Left forelimb (tissue), 1 donor: ENCODE data around the gene CUL3.
"Not testable (repeated sequence)": the region's sequence is repeated elsewhere in the genome, so short reads cannot be mapped to it uniquely, and the experiment has no call there.

Source experiments
- DNase-seq: peaks from one replicate; pipeline ENCODE4 v3.0.0-alpha.2; 2018; ENCODE audit warnings: low spot score

Gene CUL3

DNA sequence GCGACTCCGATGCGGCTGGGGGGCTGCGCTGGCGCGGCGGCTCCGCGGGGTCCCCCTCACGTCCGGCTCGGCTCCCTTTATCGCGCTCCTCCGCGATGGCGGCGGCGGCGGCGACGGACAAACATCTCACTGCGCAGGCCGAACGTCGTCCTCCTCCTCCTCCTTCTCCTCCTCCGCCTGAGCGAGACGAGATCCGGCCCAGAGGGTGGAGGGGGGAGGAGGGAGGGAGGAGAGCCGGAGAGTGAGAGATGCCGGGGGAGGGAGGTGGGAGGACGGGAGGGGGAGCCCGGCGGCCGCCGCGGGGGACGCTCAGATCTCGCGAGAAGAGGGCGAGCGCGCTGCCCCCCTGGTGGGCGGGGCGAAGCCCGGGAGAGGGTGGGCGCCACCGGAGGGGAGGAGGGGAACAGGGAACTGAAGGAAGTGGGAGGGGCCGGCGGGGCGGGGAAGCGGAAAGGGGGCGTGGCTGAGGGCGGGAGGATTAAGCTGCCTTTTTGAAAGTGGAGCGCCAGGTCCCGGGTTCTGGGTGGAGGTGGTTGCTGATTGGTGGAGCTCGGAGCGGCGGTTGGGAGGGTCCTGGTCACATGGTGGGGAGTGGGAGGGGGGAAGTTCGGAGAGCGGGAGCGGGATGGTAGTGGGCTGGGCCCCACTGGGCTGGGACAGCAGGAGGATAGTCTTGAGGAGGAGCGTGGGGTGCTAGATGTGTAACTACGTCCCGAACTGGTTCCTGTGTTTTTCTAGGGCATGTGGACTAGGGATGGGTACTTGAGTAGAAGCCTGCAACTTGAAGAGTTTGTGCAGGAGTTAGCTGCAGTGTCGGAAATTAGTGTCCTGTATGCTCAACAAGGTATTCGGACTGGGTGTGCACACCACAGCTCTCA lies at the start of gene CUL3:
Gene CUL3 (minus strand): TSS at position 153 of the 878 bp plus-strand sequence. CDS start 354 bp downstream, outside the sequence.
- DNase-seq = peak; percentile 100

DNA sequence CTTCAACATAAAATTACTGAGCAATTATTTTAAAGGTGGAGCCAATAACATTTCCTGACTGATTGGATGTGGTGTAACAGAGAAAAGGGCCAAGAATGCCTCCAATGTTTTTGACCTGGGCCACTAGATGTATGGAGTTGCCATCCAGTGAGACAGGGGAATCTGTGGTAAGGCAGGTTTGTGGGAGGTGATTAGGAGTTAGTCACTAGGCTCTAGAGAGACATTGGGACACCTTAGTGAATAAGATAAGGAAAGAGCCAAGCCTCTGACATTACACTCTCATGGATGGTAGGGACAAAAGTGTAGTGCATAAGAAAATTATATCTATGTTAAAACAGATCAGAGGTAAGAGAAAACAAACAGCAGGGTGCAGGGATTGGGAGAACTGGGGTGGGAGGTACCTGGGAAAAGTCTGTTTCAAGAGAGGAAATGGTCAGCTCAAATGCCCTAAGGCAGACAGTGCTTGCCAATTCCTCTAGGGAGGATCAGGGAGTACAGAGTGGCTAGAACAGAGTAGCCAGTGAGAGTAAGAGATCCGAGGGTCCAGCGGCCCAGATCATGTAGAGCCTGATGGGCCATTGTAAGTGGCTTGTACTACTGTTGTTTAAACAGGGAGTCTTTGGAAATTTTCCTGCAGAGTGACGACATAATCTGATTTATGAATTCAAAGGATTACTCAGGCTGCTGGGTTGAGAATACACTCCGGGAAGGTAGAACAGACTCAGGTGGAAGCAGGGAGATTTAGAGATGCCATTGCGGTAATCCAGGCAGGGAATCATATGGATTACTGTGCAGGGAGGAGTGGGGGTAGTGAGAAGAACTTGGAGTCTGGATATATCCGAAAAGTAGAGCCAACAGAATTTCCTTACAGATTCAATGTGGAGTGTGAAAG lies 45.7 kb upstream of the CUL3 start:
- DNase-seq = no peak

DNA sequence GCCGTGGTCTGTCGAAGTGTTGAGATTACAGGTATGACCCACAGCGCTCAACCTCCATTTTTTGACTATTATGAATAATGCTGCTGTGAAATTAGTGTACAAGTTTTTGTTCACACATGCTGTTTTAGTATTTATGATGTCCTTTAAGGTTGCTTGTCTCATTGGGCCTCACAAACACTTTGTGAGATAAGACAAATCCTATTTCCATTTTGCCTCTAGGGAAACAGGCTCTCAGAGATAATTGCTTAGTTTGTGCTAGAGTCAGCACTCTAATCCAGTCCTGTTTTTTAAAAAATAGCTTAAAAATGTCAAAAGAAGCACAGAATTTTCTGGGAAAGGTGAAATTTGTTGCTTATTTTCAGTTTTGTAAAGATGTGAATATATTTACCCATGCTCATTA lies 43.3 kb upstream of the CUL3 start:
- no peak for DNase-seq

DNA sequence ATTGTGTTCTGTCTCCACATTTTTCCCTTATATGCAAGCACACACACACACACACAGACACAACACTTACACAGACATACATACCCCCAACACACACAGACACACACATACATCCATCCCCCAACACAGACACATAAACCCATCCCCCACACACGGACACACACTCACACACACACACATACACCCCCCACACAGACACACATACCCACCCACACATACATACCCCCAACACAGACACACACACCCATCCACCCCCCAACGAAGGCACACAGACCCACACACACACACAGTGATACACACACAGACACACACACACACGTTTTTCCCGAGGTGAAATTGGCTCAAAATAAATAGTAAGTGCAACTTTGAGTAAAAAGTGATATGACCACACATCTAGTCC lies 41.6 kb upstream of the CUL3 start:
- DNase-seq = no peak

DNA sequence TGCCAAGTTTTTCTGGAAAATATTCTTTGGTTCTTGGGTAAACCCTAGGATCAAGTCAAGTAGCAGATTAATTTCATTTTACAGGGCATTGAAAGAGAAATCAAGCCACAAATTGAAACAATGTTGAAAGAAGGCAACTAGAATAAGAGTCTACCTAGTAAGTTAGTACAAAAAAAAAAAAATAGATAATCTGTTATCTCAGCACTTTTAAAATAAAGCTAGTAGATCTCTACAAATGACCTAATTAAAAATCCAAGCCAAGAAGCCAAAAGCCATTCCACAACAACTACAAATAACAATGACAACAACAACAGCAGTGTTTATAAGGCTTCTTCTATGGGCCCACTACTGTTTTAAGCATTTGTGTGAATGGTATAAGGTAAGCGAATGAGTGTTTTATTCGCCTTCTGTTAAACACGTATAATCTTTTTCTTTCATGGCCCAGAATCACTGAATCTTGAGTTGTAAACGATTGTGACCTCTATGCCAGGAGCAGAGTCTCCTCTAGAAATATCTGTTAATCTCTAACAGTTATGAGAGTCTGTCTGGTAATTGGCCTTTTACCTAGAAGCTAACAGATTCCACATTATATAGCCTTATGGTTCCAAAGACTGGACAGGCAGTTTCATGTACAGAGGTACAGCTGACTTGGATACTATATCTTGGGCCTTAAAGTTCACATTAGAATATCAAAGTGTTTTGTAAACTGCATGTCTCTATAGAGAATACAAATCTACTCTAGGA lies 28.6 kb upstream of the CUL3 start:
- no peak for DNase-seq

DNA sequence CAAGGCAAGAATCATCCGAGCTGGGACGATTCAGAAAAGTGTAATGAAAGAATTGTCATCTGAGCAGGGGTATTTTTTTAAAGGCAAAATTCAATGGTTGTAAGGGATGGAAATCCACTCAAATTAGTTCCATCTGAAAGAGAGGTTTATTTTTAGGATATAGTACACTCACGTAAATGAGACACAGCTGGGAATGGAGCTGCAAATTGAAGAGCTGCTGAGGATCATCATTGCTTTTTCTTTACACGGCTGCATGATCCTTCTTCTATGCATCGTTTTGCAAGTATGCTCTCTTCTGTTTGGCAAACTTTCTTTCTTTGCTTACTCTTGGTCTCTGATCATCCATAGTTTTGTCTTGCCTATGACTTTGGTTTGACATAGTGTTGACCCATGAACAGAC lies 27.4 kb upstream of the CUL3 start:
- no peak for DNase-seq

DNA sequence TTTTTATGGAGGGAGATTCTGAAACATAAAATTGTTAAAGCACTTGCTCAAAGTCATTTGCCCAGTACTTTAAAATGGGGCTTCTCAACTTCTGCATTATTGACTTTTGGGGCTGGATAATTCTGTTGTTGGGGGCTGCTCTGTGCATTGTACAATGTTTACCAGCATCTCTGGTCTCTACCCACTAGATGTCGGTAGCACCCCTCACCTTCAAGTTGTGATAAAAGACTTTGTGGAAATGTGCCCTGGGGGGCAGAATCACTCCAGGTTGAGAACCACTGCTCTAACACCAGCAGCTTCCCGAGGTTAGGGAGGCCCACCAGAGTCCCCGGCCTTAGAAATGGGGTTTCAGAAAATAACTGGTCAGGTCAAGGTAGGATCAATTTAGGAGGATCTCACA lies 26.8 kb upstream of the CUL3 start:
- DNase-seq = no peak

DNA sequence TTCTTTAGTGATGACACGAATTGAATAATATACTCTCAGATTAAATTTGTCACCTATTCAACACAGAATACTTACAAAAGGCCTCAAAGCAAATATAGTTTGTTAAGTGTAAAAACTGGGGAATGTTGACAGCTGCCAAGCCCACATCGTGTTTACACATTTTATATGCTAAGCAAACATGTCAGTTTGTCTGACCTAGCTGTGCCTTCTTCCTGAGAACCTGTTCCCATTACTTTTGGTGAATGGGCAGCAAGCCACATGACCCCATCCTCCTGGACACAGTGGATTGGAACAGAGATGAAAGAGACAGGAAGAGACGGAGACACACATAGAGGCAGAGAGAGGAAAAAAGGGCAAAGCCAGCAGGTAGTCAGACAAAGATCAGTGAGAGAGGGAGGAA lies 22.9 kb upstream of the CUL3 start:
- no peak for DNase-seq

DNA sequence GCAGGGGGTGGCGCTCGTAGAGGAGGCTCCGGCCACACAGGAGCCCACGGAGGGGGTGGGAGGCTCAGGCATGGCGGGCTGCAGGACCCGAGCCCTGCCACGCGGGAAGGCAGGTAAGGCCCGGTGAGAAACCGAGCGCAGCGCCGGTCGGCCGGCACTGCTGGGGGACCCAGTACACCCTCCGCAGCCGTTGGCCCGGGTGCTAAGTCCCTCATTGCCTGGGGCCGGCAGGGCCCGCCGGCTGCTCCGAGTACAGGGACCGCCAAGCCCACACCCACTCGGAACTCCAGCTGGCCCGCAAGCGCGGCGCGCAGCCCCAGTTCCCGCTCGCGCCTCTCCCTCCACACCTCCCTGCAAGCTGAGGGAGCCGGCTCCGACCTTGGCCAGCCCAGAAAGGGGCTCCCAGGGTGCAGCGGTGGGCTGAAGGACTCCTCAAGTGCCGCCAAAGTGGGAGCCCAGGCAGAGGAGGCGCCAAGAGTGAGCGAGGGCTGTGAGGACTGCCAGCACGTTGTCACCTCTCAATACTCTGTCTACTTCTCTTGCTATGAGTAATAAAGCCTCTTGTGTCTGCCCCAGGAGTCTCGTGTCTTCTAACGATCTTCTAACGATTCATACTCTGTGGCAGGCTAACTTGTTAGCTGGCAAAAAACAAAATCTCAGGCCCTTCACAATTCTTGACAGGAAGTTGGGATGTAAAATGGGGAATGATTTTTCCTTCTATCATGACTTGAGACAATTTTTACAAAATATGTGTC lies 18.8 kb upstream of the CUL3 start:
- not testable (repeated sequence) for DNase-seq

DNA sequence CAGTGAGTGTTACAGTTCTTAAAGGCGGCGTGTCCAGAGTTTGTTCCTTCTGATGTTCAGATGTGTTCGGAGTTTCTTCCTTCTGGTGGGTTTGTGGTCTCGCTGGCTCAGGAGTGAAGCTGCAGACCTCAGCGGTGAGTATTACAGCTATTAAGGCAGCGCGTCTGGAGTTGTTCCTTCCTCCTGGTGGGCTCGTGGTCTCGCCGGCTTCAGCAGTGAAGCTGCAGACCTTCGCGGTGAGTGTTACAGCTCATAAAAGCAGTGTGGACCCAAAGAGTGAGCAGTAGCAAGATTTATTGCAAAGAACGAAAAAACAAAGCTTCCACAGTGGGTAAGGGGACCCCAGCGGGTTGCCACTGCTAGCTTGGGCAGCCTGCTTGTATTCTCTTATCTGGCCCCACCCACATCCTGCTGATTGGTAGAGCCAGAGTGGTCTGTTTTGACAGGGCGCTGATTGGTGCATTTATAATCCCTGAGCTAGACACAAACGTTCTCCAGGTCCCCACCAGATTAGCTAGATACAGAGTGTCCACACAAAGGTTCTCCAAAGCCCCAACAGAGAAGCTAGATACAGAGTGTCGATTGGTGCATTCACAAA lies 17.7 kb upstream of the CUL3 start:
- not testable (repeated sequence) for DNase-seq

DNA sequence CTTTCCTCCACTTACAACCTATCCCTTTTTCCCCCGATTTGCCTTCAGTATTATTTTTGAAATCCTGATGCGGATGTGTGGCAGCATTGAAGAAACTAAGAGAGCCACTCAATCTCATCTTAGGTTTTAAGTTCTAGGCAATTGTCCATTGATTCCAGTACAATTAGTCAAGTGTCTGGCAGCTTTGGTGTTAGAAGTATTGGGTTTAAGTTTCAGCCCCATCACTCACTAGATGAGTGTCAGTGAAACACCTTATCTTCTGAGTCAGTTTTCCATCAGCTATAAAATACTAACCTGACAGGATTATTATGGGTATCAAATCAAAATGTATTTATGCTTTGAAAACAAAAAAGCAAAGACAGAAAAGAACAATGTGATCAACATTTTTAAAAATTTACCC lies 16.8 kb upstream of the CUL3 start:
- DNase-seq = no peak

DNA sequence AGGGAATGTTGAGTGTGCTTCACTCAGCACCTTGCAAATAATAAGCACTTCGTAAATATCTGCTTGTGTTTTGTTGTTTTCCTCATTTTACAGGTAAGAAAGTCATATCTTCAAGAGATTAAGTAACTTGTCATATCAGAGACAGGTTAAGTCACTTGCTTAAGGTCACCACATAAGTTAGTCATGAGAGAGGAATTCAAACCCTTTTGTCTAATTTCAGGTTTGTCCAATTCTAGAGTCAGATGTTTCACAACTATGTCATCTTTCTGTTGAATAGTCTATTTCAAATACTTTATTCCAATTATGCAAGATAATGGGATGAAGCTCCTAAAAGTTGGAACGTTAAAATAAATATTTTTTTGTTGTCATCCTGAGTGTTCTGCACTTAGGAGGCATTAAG lies 13.5 kb upstream of the CUL3 start:
- DNase-seq = no peak

DNA sequence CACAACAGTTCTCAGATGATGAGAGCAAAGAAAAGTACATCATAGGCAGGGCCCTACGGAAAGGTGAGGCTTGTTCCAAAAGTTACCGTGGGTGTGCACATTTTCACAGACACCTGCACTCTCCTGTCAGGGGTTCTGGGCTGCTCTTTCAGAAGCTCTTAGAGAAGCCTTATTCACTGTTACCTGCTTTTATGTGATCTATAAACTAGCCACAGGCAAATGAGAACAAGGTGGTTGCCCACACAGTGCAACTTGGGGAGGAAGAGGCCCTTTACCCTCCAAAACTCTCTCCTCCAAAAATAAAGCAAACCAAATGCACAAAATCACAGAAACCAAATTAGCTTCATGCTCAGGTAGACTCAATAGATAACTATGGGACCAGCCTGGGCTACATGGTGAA lies 11.1 kb upstream of the CUL3 start:
- no peak for DNase-seq

DNA sequence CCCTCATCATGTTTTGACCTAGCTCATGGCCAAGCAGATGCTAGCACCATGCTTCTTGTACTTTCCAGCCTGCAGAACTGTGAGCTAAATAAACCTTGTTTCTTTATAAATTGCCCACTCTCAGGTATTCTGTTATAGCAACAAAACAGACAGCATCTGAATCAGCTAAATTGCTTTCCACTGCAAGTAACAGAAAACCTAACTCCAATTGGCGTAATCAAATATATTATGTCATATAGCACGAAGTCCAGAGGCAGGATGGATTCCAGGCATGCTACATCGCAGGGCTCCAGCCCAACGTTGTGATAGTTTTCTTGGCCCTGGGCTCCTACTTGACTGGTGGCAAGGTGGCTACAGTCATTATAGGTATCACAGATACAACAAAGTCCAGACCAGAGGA lies 10.4 kb upstream of the CUL3 start:
- DNase-seq = no peak

DNA sequence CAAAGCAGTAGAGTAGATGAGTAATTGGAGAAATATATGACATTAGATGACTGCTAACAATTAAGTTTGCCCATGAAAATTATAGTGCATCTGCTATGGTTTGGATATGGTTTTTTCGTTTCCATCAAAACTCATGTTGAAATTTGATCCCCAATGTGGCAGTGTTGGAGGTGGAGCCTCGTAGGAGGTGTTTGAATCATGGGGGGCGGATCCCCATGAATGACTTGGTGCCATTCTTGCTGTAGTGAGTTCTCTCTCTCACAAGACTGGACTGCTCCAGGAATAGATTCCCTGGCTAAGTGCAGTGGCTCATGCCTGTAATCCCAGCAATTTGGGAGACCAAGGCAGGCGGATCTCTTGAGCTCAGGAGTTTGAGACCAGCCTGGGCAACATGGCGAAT lies 9.7 kb upstream of the CUL3 start:
- DNase-seq = no peak

DNA sequence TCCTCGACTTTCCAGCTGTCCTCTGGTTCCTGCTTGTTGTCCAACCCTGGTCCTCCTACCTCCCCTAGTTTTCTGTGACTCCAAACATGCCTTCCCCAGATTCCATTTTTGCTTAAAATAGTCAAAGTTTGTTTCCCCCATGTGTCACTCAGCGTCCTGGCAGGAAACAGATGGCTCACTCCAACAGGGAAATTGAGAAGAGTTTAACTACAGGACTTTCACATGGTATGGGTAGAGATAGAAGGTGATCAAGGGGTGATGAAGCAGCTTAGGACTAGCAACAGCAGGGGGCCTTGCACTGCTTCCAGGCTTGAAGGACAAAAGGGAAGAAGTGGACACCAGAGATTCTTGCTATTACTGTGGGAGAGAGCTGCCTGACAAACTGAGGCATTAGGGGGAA lies 6.1 kb upstream of the CUL3 start:
- no peak for DNase-seq

DNA sequence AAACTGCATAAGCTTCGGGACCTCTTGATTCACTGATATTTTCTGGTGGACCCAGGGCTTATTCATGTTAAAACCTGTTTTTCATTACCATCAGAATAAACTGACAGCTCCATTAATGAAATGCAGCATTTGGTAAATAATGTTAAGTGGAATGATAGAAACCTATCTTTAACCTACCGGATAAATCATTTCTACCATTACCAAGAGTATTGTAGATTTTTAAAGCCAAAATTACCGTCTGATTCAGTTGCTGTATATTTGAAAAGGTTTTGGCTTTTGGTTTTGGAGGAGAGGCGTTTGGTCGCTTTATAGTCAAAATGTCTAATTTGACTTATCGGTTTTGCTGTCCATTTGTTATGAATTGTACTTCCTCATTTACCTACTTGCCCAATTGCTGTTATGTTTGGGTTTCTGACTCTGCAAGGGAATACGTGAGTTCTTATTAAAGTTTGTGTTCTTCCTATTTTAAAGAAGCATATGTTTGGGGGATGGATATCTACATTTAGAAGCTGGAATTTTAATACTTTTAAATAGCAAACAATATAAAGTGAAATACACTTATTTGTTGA lies 1.0 kb upstream of the CUL3 start:
- no peak for DNase-seq

DNA sequence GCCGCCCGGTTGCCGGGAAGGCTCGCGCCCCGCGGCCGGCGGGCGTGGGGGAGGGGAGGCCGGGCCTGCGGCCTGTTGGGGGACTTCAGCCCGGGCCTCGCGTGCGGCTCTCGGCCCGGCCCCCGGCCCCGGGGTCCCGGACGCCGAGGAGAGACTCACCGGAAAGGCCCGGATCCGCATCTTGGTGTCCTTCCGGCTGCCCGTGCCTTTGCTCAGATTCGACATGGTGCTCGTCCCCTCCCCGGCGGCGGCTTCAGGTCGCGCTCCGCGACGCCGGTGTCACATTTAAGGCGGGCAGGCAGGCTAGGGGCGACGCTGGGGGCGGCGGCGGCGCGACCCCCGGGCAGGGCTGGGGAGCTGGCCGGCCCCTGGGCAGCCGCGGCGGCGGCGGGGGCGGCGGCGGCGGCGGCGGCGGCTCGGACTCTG lies 365 bp downstream of the CUL3 start:
- no peak for DNase-seq

DNA sequence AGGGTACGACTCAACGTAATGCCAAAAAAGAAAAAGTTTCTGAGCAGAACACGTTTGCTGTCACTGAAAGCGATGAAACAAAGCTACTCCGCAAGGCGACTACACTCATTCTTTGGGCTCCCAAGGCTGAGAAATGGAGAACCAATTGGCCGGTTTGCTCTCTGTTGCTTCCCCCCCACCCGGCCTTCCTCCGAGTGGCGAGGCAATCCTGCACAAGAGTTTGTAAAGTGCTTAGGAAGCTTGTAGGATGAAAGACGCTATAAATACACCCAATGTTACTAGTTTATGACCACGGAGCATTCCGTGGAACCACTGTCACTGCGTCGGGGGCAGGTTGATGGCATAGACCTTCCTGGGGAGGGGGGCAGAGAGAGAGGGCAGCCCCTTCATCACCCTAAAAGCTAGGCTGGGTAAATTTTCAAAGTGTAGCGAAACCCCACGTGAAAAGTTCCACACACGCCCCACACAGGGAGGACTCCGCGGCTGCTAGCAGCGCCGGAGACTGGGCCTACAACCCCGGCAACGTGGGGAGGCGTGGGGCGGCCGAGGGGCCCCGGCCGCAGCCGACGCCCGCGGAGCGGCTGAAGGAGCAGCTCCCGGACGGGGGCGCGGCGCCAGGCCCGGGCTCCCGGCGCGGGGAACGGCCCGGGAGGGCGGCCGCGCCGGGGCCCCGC lies 915 bp downstream of the CUL3 start:
- DNase-seq = no peak

DNA sequence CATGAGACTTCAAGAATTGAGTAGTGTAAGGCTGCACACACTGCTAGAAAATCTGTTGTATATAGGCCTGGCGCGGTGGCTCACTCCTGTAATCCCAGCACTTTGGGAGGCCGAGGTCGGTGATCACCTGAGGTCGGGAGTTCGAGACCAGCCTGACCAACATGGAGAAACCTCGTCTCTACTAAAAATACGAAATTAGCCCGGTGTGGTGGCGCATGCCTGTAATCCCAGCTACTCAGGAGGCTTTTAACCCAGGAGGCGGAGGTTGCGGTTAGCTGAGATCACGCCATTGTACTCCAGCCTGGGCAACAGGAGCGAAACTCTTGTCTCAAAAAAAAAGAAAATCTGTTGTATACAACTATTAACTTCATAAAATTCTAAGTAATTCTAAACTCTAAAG lies 2.1 kb downstream of the CUL3 start:
- not testable (repeated sequence) for DNase-seq
